H9 (cell line): Measurements from ENCODE around the gene PITX3. TPM values are rescaled to one million over a fixed set of nuclear protein-coding genes. Genes with fewer than 3 reads are reported as not detected.

Source experiments
- DNase-seq: peaks from one replicate; pipeline ENCODE4 v3.0.0-alpha.2; 2017
- H2AFZ ChIP-seq: one replicate; pipeline ENCODE4 v1.6.1; 2013; ENCODE audit warnings: mild to moderate bottlenecking, low read length, control low read depth, moderate library complexity
- H2AK5ac ChIP-seq: 2 replicates; pipeline ENCODE4 v1.6.1; 2013; ENCODE audit warnings: low read length, control low read depth, mixed read lengths; ENCODE audit not compliant: insufficient read length
- H2BK120ac ChIP-seq: one replicate; pipeline ENCODE4 v1.6.1; 2013; ENCODE audit warnings: low read depth, mild to moderate bottlenecking, low read length, control low read depth, inconsistent platforms; ENCODE audit not compliant: poor library complexity, severe bottlenecking
- H2BK12ac ChIP-seq: 2 replicates; pipeline ENCODE4 v1.6.1; 2013; ENCODE audit warnings: low read length, control low read depth, mixed read lengths, low read depth; ENCODE audit not compliant: insufficient read length
- H2BK15ac ChIP-seq: 2 replicates; pipeline ENCODE4 v1.6.1; 2013; ENCODE audit warnings: low read depth, low read length, control low read depth
- H2BK20ac ChIP-seq: one replicate; pipeline ENCODE4 v1.6.1; 2013; ENCODE audit warnings: low read depth, mild to moderate bottlenecking, low read length, control low read depth, inconsistent platforms; ENCODE audit not compliant: poor library complexity, severe bottlenecking
- H2BK5ac ChIP-seq: 2 replicates; pipeline ENCODE4 v1.6.1; 2013; ENCODE audit warnings: low read length, control low read depth, mixed read lengths; ENCODE audit not compliant: insufficient read length
- H3K14ac ChIP-seq: 2 replicates; pipeline ENCODE4 v1.6.1; 2013; ENCODE audit warnings: low read length, control low read depth; ENCODE audit not compliant: insufficient read depth
- H3K18ac ChIP-seq: 2 replicates; pipeline ENCODE4 v1.6.1; 2013; ENCODE audit warnings: low read depth, mild to moderate bottlenecking, mixed read lengths, low read length, control low read depth; ENCODE audit not compliant: insufficient read length
- H3K23ac ChIP-seq: 2 replicates; pipeline ENCODE4 v1.6.1; 2013; ENCODE audit warnings: low read length, control low read depth, mixed read lengths, low read depth; ENCODE audit not compliant: insufficient read length
- H3K23me2 ChIP-seq: 2 replicates; pipeline ENCODE4 v1.6.1; 2013; ENCODE audit warnings: low read depth, mild to moderate bottlenecking, mixed read lengths, low read length, control low read depth; ENCODE audit not compliant: insufficient read length, poor library complexity, severe bottlenecking
- H3K27ac ChIP-seq: 2 replicates; pipeline ENCODE4 v1.5.1; 2013; ENCODE audit warnings: low read length, control low read depth, mixed read lengths, low read depth; ENCODE audit not compliant: insufficient read length
- H3K27me3 ChIP-seq: 2 replicates; pipeline ENCODE4 v1.6.1; 2013; ENCODE audit warnings: low read length, control low read depth, inconsistent platforms; ENCODE audit not compliant: insufficient read depth
- H3K4ac ChIP-seq: 2 replicates; pipeline ENCODE4 v1.6.1; 2013; ENCODE audit warnings: low read depth, mild to moderate bottlenecking, control low read depth, inconsistent platforms, low read length, moderate library complexity
- H3K4me1 ChIP-seq: 2 replicates; pipeline ENCODE4 v1.6.1; 2013; ENCODE audit warnings: low read length, control low read depth, inconsistent platforms; ENCODE audit not compliant: insufficient read depth
- H3K4me2 ChIP-seq: 2 replicates; pipeline ENCODE4 v1.6.1; 2013; ENCODE audit warnings: low read length, control low read depth, mixed read lengths; ENCODE audit not compliant: insufficient read length, insufficient read depth
- H3K56ac ChIP-seq: 2 replicates; pipeline ENCODE4 v1.6.1; 2013; ENCODE audit warnings: low read depth, mild to moderate bottlenecking, mixed read lengths, low read length, control low read depth; ENCODE audit not compliant: insufficient read length
- H3K79me1 ChIP-seq: 2 replicates; pipeline ENCODE4 v1.6.1; 2013; ENCODE audit warnings: low read depth, mild to moderate bottlenecking, moderate library complexity, low read length, control low read depth, inconsistent platforms; ENCODE audit not compliant: insufficient read depth, poor library complexity, severe bottlenecking
- H3K79me2 ChIP-seq: 2 replicates; pipeline ENCODE4 v1.6.1; 2013; ENCODE audit warnings: low read length, control low read depth, inconsistent platforms; ENCODE audit not compliant: insufficient read depth
- H3K9ac ChIP-seq: 2 replicates; pipeline ENCODE4 v1.6.1; 2013; ENCODE audit warnings: low read length, control low read depth, mixed read lengths; ENCODE audit not compliant: insufficient read length; ENCODE audit errors: extremely low read depth
- H3K9me3 ChIP-seq: one replicate; pipeline ENCODE4 v1.6.1; 2013; ENCODE audit warnings: low read depth, low read length, inconsistent platforms; ENCODE audit not compliant: control insufficient read depth
- H3T11ph ChIP-seq: one replicate; pipeline ENCODE4 v1.6.1; 2013; ENCODE audit warnings: mild to moderate bottlenecking, low read length, control low read depth, inconsistent platforms
- H4K20me1 ChIP-seq: one replicate; pipeline ENCODE4 v1.6.1; 2013; ENCODE audit not compliant: control insufficient read depth, insufficient read length, insufficient read depth
- H4K5ac ChIP-seq: 2 replicates; pipeline ENCODE4 v1.6.1; 2013; ENCODE audit warnings: low read depth, mild to moderate bottlenecking, mixed read lengths, low read length, control low read depth; ENCODE audit not compliant: insufficient read length
- H4K8ac ChIP-seq: replicated peaks from 2 replicates; pipeline ENCODE4 v1.6.1; 2013; ENCODE audit warnings: low read length, control low read depth, mixed read lengths, low read depth; ENCODE audit not compliant: insufficient read length
- H4K91ac ChIP-seq: 2 replicates; pipeline ENCODE4 v1.6.1; 2013; ENCODE audit warnings: low read depth, mild to moderate bottlenecking, moderate library complexity, mixed read lengths, low read length, control low read depth; ENCODE audit not compliant: insufficient read length
- H3K27ac Mint-ChIP-seq, 3 experiments: 2 replicates in 2 of 3; 3 replicates in 1 of 3; pipeline ENCODE4 v1.8.0; 2020 to 2021; ENCODE audit warnings: mixed read lengths in 3 of 3, mild to moderate bottlenecking in 1 of 3, moderate library complexity in 1 of 3
- H3K27me3 Mint-ChIP-seq: 2 replicates; pipeline ENCODE4 v1.8.0; 2021; ENCODE audit warnings: low read depth, mild to moderate bottlenecking, moderate library complexity, mixed read lengths
- H3K36me3 Mint-ChIP-seq, 3 experiments: 2 replicates in 2 of 3; 3 replicates in 1 of 3; pipeline ENCODE4 v1.8.0; 2020 to 2021; ENCODE audit warnings: low read depth in 3 of 3, mixed read lengths in 3 of 3; ENCODE audit not compliant: insufficient read depth in 1 of 3
- H3K4me1 Mint-ChIP-seq, 2 experiments: 2 replicates each; pipeline ENCODE4 v1.8.0; 2020; ENCODE audit warnings: mixed read lengths in 2 of 2
- H3K4me3 Mint-ChIP-seq, 2 experiments: 2 replicates in 1 of 2; 3 replicates in 1 of 2; pipeline ENCODE4 v1.8.0; 2020 to 2021; ENCODE audit warnings: mild to moderate bottlenecking in 2 of 2, mixed read lengths in 2 of 2, moderate library complexity in 1 of 2
- H3K9me3 Mint-ChIP-seq, 2 experiments: 2 replicates in 1 of 2; 3 replicates in 1 of 2; pipeline ENCODE4 v1.8.0; 2020; ENCODE audit warnings: mild to moderate bottlenecking in 2 of 2, mixed read lengths in 2 of 2, moderate library complexity in 1 of 2
- CTCF ChIP-seq: fragments of 200-600 bp; sonication (generic); conservative IDR thresholded peaks from 3 replicates; pipeline ENCODE4 v1.8.0; 2021; ENCODE audit warnings: antibody characterized with exemption, mild to moderate bottlenecking
- WGBS: extraction: QIAGEN DNeasy Blood & Tissue Kit; methylation state at CpG from one replicate; pipeline ENCODE4 v1.1.7; 2013; ENCODE audit warnings: missing lambda C conversion rate, low lambda C conversion rate, mixed read lengths; ENCODE audit not compliant: insufficient read length; ENCODE audit errors: extremely low coverage; 5-methylcytosine and 5-hydroxymethylcytosine counted together
- total RNA-seq: library from RNA; stranded (reverse); gene quantifications from 2 replicates; pipeline ENCODE4 v1.2.1, GENCODE V29; 2021

Gene PITX3
- total RNA-seq, 1 experiment from 2014 or later: not detected

- H3K27me3 ChIP-seq: no peaks in the 10 kb centered on the region
- no peak overlapping the region for H2BK5ac ChIP-seq
- no peak overlapping the region for H3K18ac ChIP-seq
- H4K20me1 ChIP-seq: no peaks in the 10 kb centered on the region
- H3K27ac Mint-ChIP-seq: no peak overlapping the region
- H3K4me1 ChIP-seq: no peaks in the 10 kb centered on the region
- H3T11ph ChIP-seq: no peak overlapping the region
- no peaks in the 10 kb centered on the region for H3K79me2 ChIP-seq
- H3K23me2 ChIP-seq: no peaks in the 10 kb centered on the region
- no peak overlapping the region for H2AFZ ChIP-seq
- no peaks in the 10 kb centered on the region for H3K27me3 Mint-ChIP-seq
- no peak overlapping the region for H2BK12ac ChIP-seq
- no peak overlapping the region for H3K27ac ChIP-seq
- H4K91ac ChIP-seq: no peak overlapping the region
- no peak overlapping the region for H2AK5ac ChIP-seq
- no peak overlapping the region for H3K14ac ChIP-seq
- DNase-seq: no peak
- H3K4me3 Mint-ChIP-seq: no peak overlapping the region
- H3K9ac ChIP-seq: no peak overlapping the region
- WGBS: no CpG with 5 or more reads among the region's 2 CpGs
- no peak overlapping the region for H3K4me2 ChIP-seq
- no peak overlapping the region for H3K4ac ChIP-seq
- TF ChIP-seq CTCF: no peak
- H2BK15ac ChIP-seq: no peak overlapping the region
- H3K23ac ChIP-seq: no peak overlapping the region
- H2BK120ac ChIP-seq: no peak overlapping the region
- no peaks in the 10 kb centered on the region for H3K9me3 Mint-ChIP-seq
- H2BK20ac ChIP-seq: no peak overlapping the region
- no peak overlapping the region for H4K8ac ChIP-seq
- no peaks in the 10 kb centered on the region for H3K4me1 Mint-ChIP-seq
- no peak overlapping the region for H3K56ac ChIP-seq
- no peaks in the 10 kb centered on the region for H3K9me3 ChIP-seq
- H4K5ac ChIP-seq: no peak overlapping the region
- H3K36me3 Mint-ChIP-seq: no peaks in the 10 kb centered on the region
- H3K79me1 ChIP-seq: no peaks in the 10 kb centered on the region
Observed at GRCh38 chr10:102283890-102284289, 42.6 kb upstream of the PITX3 start.
